Measurements from ENCODE around the gene WASF2. TPM values are rescaled to one million over a fixed set of nuclear protein-coding genes. Genes with fewer than 3 reads are reported as not detected.

Gene WASF2
- total and polyA plus RNA-seq, 2 of the 4 experiments (the other 2 are of a cell fraction): 7.9 to 45.4 TPM

DNA sequence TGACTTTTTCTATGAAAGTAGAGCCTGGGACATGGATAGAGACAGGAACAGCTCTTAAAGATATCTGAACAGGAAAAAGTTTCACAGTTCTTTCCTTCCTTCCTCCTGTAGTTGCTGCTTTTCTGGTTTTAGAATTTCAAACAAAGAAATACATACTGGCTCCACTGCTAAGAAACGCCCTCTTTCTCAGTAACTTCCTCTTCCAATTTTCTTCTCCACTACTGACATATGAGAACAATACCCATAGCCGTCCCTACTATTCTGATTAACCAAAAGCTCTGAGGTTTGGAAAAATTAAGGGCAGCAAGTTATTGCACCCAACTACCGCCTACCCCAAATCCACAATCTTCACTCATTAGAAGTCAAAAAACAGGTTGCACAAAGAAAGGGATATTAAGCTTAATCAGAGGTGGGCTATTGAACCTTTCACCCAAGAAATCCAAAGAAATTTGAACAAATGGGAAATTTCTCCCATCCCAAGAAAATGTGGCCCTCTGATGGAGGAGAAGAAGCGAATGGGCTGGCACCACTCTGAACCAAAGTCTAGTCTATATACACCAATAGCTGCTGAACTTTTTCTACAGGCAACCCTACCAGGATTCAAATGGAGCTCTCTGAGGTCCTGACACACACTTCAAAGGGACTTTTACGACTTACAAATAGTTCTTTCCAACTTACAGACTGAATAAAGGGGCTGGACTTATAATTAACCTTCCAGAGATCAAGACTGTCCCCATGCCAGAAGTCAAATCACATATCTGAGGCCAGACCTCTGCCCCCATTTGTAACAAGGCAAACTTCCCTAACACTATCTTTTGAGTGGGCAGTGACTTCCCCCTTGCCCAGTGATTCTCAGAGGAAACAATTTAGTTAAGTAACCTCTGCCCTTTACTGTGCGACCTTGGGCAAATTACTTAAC is 1.7 kb downstream of the WASF2 start:
- no peak overlapping the region for H3K4ac ChIP-seq (ENCODE audit: low read depth, low read length)
- H3K9ac ChIP-seq (ENCODE audit: low read depth, low read length): peak overlapping the region; percentile 62
- H3K18ac ChIP-seq (ENCODE audit: low read depth, low read length): no peak overlapping the region
- H3K14ac ChIP-seq (replicated peaks; ENCODE audit: low read depth, low read length): 0 out of 2 replicates have a peak overlapping the region, but pooled peaks have one; percentile 12
- DNase-seq (peak; percentile 33), ATAC-seq (ENCODE audit: low read depth) (no peak)
- no peak overlapping the region for H3K56ac ChIP-seq (ENCODE audit: extremely low read depth, insufficient read depth, low read length)
- ChIA-PET POLR2A (ENCODE audit: unreplicated experiment) (no interaction called here), CTCF (interaction anchor here (0.6 kb wide), 1 partner anchor 584 kb away, joined by 4 read pairs; no protein-coding TSS in a partner anchor)
- no peak overlapping the region for H4K5ac ChIP-seq (ENCODE audit: low read depth, low read length)
- H2BK5ac ChIP-seq (ENCODE audit: low read depth, low read length, poor library complexity, severe bottlenecking): no peak overlapping the region
- H2AFZ ChIP-seq (replicated peaks; ENCODE audit: low read length, poor library complexity): no peak overlapping the region
- H3K36me3 ChIP-seq (ENCODE audit: control insufficient read depth, insufficient read depth, low read length): no peaks in the 10 kb centered on the region
- intact Hi-C loops (cut with micrococcal nuclease) (loop anchor here (2.0 to 5.0 kb wide), 2 partner anchors 69 to 114 kb away; partner anchors contain the start of gene AHDC1), dilution Hi-C loops (cut with HindIII; ENCODE audit: low sequenced_read_pairs, unreplicated experiment) (no loop called here), in situ Hi-C loops (cut with MboI; ENCODE audit: low sequenced_read_pairs) (no loop called here)
- no peak overlapping the region for H2BK20ac ChIP-seq (ENCODE audit: low read depth, low read length)
- no peak overlapping the region for H2BK120ac ChIP-seq (ENCODE audit: low read depth, low read length)
- peak overlapping the region; percentile 31; the same call in 1 of the 2 replicates for H3K23ac ChIP-seq (ENCODE audit: low read depth, low read length)
- H3K4me1 ChIP-seq (ENCODE audit: control insufficient read depth, insufficient read depth, low read length): peaks cover 6% of the 10 kb centered on the region
- peaks cover 2 to 27% of the 10 kb centered on the region in 2 experiments; a peak in 3 of 4 replicates for H3K79me1 ChIP-seq (ENCODE audit: low read depth in 1 of 2, low read length in 2 of 2)
- BruUV-seq (replicated peaks): TSS peak; percentile 24
- H4K8ac ChIP-seq (ENCODE audit: low read depth in 2 of 2, low read length in 2 of 2): no peak overlapping the region
- TF ChIP-seq BHLHE40 (IDR thresholded peaks at IDR 0.05; ENCODE audit: low read depth, low read length) (no peak), MAZ (IDR thresholded peaks at IDR 0.05; ENCODE audit: borderline replicate concordance, low read depth, low read length) (no peak), POLR2A (IDR thresholded peaks at IDR 0.05; ENCODE audit: low read depth, low read length) (no peak), RAD21 (IDR thresholded peaks at IDR 0.05; ENCODE audit: low read length) (no peak), SMC3 (IDR thresholded peaks at IDR 0.05; ENCODE audit: low read depth, low read length) (no peak), RFX5 (IDR thresholded peaks at IDR 0.05; ENCODE audit: low read depth, low read length) (no peak), CTCF (conservative IDR thresholded peaks at IDR 0.05; ENCODE audit: low read depth, low read length) (no peak), MAFK (IDR thresholded peaks at IDR 0.05; ENCODE audit: low read depth, low read length) (no peak), MXI1 (IDR thresholded peaks at IDR 0.05; ENCODE audit: borderline replicate concordance, low read depth, low read length) (no peak), FOS (IDR thresholded peaks at IDR 0.05; ENCODE audit: low read depth, low read length) (no peak), CHD1 (IDR thresholded peaks at IDR 0.05; ENCODE audit: low read depth, low read length) (no peak)
- TF ChIP-seq, protein P1, sequence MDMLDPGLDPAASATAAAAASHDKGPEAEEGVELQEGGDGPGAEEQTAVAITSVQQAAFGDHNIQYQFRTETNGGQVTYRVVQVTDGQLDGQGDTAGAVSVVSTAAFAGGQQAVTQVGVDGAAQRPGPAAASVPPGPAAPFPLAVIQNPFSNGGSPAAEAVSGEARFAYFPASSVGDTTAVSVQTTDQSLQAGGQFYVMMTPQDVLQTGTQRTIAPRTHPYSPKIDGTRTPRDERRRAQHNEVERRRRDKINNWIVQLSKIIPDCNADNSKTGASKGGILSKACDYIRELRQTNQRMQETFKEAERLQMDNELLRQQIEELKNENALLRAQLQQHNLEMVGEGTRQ (IDR thresholded peaks at IDR 0.05; ENCODE audit: low read depth, low read length): no peak
- TF ChIP-seq, protein P2, sequence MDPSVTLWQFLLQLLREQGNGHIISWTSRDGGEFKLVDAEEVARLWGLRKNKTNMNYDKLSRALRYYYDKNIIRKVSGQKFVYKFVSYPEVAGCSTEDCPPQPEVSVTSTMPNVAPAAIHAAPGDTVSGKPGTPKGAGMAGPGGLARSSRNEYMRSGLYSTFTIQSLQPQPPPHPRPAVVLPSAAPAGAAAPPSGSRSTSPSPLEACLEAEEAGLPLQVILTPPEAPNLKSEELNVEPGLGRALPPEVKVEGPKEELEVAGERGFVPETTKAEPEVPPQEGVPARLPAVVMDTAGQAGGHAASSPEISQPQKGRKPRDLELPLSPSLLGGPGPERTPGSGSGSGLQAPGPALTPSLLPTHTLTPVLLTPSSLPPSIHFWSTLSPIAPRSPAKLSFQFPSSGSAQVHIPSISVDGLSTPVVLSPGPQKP (IDR thresholded peaks at IDR 0.05; ENCODE audit: borderline replicate concordance, low read depth, low read length): no peak
- no peaks in the 10 kb centered on the region for H3K27me3 ChIP-seq (ENCODE audit: control insufficient read depth, insufficient read depth, low read length)
- peak overlapping the region; percentile 73 for H3K4me2 ChIP-seq (ENCODE audit: low read depth, low read length)
- peak overlapping the region; percentile 10; the same call in 1 of the 2 replicates for H2AK5ac ChIP-seq (ENCODE audit: low read depth, low read length)
- H3K9me1 ChIP-seq (ENCODE audit: insufficient read depth, low read length): peaks cover 10% of the 10 kb centered on the region; the same call in 1 of the 2 replicates
- no peak overlapping the region for H2BK15ac ChIP-seq (ENCODE audit: low read depth, low read length)
- H4K91ac ChIP-seq (ENCODE audit: insufficient read depth, low read depth, low read length): no peak overlapping the region
- H4K20me1 ChIP-seq (ENCODE audit: insufficient read depth, low read length): peaks cover 44% of the 10 kb centered on the region
- peak overlapping the region; percentile 79 for H3K4me3 ChIP-seq (ENCODE audit: insufficient read depth, low read depth, low read length)
- no peak overlapping the region; the same call in 1 of the 2 replicates for H3K27ac ChIP-seq (ENCODE audit: insufficient read depth, low read length)
- H3K9me3 ChIP-seq (ENCODE audit: control insufficient read depth, insufficient read depth, low read length): no peaks in the 10 kb centered on the region
- WGBS, 2 experiments (ENCODE audit: extremely low coverage in 2 of 2, insufficient read length in 1 of 2): 0% methylated on average over 1 of the region's 6 CpGs; no CpG with 5 or more reads in 1 of the 2 experiments
- no peak overlapping the region for H2AK9ac ChIP-seq (replicated peaks; ENCODE audit: low read depth, low read length, poor library complexity)
